ENCODE measurements around the gene CD320.
A peak's percentile ranks its signal among the peaks of the same experiment; 100 is the strongest.
"Not testable (repeated sequence)": the region's sequence is repeated elsewhere in the genome, so short reads cannot be mapped to it uniquely, and the experiment has no call there.

Gene CD320

DNA sequence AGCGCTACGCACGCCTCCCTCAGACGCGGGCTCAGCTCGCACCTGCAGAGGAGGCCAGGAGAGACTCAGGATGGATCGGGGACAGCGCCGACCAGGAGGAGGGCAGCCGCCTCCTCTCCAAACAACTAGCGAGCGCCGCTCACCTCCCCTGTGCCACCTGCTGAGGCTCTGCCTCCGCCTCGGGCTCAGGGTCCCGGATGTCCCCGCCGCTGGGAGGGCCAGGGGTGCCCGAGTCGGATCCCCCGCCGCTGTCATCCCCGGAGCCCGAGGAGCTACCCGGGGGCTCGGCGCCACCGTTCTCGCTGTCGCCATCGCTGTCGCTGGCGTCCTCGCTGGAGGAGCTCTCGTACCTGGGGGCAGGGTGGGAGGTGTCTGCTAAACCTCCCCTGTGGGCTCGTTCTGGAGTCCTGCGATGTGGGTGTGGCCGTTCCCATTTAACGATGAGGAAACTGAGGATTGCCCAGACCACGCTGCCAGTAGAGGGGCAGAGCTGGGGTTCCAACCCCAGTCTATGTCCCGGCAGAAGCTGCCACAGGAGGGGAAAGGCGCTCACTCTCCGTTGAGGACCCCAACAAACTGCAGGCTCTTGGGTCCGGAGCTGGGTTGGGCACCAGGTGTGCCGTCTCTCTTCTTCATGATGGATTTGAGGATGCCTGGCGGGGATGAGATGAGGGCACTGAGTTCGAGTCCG, 25.8 kb upstream of the CD320 start:
- DNase-seq (ENCODE audit: low read depth, low spot score), result no peak

DNA sequence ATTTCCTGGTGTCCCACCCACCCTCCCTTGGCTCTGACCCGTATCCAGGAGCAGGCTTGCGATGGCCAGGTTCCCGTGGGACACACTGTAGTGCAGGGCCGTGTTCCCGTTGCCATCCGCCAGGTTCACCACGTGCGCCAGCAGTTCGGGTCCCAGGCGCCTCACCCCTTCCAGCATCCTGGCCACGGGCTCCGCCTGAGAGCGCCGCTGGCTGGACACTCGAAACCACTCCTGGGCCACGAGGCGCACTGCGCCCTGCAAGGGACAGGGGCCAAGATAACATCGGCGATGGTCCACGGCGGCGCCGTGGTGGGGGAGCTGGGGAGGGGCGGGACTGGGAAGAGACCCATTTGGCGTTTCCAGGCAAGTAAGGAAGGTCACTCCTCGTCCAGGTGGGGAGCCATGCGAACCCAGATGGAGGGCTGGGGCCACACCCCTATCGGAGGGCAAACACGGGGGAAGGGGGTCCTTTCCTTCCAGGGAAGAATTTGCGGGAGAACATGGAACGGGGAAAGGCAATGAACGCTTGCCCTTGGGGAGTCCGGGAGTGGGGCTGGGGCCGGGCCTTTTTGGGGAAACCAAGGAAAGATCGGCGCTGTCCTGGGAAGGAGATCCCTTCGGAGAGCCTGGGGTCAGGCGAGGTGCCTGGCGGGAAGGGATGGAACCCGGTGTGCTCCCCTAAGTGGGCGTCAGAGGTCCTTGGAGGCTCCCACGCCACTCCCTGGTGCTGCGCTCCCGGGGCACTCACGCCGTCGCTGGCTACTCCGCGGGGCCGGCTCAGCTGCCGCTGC, 25.0 kb upstream of the CD320 start:
- DNase-seq (ENCODE audit: low read depth, low spot score), result no peak

GRCh38 chr19:8331263-8331845, 23.2 kb upstream of the CD320 start:
- DNase-seq (ENCODE audit: low read depth, low spot score), result no peak

- DNase-seq (ENCODE audit: low read depth, low spot score), result no peak
Observed at GRCh38 chr19:8329996-8330395, 21.8 kb upstream of the CD320 start.

DNA sequence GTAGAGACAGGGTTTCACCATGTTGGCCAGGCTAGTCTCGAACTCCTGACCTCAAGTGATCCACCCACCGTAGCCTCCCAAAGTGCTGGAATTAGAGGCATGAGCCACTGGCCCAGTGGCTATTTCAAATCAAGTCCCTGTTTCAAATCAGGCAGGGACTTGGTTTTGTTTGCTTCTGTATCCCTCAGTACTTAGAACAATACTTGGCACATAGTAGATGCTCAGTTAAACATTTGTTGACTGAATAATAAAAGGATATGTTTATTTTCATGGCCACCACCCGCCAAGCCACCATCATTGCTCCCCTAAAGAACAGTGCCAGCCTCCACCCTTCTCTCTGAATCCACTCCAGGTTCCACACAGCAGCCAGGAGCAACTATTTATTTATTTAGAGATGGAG, 17.3 kb upstream of the CD320 start:
- DNase-seq (ENCODE audit: low read depth, low spot score), result no peak

DNA sequence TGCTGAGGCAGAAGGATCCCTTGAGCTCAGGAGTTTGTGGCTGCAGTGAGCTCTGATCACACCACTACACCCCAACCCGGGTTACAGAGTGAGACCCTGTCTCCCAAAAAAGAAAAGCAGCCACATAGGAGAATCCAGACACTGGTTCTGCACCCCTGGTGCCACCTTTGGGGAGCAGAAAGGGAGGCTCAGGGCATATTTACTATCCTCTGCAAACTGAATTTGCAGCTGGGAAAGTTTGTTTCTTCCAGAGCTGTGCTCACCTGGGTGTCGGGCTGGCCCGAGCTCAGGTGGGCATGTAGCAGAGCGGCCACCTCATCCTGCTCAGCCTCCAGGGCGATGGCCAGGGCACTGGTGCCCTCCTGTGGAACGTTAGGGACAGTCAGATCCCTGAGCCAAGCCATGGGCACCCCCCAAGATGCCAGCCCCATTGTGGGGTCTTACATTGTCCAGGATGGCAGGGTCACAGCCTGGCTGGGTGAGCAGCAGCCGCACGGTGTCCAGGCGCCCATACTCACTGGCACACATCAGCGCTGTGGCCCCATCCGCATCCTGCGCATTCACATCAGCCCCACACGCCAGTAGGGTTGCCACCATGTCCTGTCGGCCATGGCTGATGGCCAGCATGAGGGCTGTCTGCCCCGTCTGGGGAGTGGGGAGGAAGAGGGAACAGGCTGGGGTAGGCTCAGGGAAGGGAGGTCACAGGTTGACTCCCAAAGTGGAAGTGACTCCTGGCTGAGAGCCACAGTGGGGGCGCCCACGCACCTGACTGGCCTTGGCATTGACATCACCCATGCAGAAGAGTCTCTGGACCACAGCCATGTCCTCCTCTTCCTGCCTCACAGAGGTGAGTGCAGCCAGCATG, 16.3 kb upstream of the CD320 start:
- DNase-seq (ENCODE audit: low read depth, low spot score), result no peak

DNA sequence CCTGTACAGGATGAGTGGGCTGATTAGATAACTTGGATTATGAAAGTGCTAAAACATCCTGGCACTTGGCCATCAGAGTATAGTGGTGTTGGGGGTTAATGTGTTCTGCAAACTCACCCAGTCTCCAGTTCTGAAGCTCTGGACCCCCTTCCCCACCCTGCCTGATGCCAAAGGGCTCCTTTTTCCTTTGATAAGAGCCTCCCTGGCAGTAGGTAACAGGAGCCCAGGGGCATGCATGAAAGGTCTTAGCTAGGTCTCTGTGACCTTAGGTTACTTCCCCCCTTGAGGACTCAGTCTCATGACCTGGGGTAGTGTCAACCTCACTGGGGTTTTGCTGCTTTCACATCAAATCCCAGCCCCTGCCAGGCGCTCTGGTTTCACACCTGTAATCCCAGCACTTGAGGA, 15.6 kb upstream of the CD320 start:
- DNase-seq (ENCODE audit: low read depth, low spot score), result no peak

- DNase-seq (ENCODE audit: low read depth, low spot score), result no peak
Observed at GRCh38 chr19:8322638-8322997, 14.5 kb upstream of the CD320 start.

DNA sequence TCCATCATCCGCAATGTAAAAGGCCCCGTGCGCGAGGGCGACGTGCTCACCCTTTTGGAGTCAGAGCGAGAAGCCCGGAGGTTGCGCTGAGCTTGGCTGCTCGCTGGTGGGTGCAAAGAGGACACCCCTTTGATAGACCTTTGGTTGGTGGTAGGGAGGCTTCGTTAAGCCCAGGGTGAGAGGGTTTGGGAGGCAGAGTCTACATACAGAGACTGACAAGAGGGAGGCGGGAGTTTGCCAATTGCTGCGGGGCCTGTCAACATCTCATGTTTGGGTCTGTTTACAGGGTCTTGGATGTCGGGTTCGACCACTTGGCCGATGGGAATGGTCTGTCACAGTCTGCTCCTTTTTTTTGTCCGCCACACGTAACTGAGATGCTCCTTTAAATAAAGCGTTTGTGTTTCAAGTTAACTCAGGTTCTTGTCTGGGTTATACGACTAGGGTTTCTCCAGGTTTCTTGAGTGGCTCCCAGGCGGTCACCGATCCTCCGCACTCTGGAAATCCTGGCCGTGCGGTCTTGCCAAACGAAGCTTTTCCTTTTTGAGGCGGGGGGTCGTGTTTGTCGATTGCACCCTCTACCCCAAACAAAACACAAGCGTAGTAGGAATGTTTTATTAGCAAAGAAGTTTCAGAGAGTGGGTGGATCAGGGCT, 14.0 kb upstream of the CD320 start:
- no peak for DNase-seq (ENCODE audit: low read depth, low spot score)

DNA sequence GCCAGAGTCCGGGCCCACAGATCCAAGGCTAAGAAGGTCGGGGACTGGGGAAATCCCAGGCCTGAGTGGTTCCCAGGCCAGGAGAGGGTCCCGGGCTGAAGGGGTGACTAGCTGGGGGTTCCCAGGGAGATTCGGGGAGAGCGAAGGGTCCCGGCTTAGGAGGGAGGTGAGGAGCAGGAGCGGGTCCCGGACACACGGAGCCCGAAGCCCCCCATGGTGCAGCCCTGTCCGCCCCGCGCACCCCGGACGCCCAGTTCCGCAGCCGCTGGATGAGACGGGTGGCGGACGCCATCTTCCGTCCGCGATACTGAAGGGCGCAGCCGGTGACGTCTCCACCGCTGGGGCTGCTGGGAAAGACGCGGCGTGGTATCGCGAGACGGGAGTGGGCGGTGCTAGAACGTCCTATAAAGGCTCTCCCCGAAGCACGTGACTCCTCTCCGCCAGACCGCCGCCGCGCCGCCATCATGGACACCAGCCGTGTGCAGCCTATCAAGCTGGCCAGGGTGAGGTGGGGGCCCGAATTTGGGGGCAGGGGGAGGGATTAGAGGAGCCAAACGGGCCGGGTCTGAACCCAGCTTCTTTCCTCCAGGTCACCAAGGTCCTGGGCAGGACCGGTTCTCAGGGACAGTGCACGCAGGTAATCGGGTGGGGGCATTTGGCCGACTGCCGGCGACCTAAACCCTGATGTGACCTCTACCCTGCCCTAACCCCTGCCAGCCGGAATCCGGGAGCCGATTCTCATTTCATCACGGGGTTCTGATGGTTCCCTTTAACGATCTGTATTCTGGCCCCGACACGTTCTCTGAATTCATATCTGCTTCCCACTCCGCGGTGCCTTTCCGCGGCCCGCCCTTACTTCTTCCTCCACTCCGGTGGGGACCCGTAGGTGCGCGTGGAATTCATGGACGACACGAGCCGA, 13.2 kb upstream of the CD320 start, which contains the start of the genes NDUFA7 and RPS28:
NDUFA7 (minus strand) TSS at position 309 of the 919 bp plus-strand sequence; CDS start at position 292, 17 bp downstream.
RPS28 (plus strand) TSS at position 430 of the 919 bp plus-strand sequence; CDS start at position 465, 35 bp downstream.
- DNase-seq (ENCODE audit: low read depth, low spot score), result peak; percentile 90

DNA sequence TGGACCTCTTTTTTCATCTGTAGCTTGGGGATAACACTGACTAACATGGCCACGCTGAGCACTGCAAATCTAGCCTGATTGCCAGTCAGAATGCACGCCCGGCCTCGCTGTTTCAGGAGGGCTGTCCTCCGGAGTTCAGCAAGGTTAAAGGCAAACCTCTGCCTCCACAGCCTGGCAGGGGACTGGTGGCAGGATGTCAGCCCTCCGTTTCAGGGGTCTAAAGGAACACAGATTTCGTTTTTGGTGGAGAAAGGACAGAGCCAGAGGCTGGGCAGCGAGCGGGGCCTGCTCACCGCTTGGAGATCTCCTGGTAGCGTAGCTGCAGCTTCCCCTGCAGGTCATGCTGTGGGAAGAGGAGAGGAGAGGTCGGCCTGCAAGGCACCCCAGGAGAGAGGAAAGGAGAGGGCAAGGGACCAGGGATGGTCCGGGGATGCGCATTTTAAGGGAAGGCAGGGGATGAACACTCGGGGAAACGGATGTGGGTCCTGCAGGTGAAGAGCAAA, 12.5 kb upstream of the CD320 start:
- no peak for DNase-seq (ENCODE audit: low read depth, low spot score)

DNA sequence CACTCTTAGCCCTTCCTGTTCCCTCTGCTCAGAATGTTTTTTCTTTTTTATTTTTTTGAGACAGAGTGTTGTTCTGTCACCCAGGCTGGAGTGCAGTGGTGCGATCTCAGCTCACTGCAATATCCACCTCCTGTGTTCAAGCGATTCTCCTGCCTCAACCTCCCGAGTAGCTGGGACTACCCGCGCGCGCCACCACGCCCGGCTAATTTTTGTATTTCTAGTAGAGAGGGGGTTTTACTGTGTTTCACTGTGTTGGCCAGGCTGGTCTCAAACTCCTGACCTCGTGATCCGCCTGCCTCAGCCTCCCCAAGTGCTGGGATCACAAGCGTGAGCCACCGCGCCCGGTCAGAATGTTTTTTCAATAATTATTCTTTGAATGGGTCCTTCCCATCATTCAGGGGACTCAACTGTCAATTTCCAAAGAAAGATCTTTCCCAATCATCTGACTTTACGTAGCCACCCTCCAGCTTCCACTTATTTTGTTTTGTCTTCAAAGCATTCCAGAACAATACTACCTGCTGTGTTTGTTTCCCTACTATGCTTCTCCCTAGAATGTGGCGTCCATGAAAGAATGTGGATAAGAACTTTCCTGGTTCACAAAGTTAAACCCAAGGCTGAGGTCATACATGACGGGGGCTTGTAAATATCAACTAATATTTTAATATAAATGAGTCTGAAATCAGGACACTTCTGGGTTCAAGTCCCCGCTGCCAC, 11.8 kb upstream of the CD320 start:
- DNase-seq (ENCODE audit: low read depth, low spot score), result no peak

DNA sequence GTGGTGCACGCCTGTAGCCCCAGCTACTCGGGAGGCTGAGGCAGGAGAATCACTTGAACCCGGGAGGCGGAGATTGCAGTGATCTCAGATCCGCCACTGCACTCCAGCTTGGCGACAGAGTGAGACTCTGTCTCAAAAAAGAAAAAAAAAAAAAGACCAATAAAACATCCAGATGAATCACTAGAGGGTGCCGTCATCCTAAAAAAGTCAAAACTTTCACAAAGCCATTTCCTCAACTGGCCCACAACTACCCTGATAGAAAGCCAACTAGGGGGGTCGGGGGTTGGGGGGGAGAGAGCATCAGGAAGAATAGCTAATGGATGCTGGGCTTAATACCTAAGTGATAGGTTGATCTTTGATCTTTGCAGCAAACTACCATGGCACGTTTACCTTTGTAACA, 10.7 kb upstream of the CD320 start:
- DNase-seq (ENCODE audit: low read depth, low spot score), result not testable (repeated sequence)

DNA sequence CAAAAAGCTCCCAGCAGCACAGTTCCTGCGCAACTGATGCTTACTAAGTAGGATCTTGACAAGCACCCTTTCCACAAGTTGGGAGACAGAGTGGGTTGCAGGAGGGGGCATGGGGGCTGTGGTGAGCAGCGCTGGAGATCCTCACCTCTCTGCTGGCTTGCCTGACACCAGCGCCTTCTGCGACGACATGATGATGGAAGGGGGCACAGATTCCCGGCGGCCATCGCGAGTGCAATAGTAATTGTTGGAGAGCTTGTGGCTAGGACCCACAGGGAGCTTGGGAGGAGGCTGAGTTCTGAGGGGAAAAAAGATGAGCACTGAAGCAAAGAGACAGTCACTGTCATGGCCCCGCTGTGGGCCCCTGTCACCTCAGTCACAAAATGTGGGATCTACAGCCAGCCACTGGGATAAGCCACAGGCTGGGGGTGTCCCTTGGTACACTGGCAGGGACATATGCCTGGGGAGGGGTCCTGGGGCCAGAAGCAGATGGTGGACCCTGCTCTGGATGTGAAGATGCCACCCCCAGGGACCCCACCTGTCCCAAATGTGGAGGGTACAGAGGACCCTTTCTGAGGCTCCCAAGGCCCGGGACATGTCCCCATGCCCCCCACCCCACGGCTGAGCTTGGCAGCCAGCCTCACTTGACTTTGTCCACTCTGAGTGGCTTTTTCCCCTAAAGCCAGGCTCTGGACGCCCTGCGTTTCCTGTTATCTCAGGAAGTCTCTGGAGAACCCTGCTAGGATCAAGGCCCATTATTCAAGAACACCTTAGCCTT, 8.4 kb upstream of the CD320 start:
- no peak for DNase-seq (ENCODE audit: low read depth, low spot score)

- DNase-seq (ENCODE audit: low read depth, low spot score), result not testable (repeated sequence)
Observed at GRCh38 chr19:8314981-8315640, 7.0 kb upstream of the CD320 start.

DNA sequence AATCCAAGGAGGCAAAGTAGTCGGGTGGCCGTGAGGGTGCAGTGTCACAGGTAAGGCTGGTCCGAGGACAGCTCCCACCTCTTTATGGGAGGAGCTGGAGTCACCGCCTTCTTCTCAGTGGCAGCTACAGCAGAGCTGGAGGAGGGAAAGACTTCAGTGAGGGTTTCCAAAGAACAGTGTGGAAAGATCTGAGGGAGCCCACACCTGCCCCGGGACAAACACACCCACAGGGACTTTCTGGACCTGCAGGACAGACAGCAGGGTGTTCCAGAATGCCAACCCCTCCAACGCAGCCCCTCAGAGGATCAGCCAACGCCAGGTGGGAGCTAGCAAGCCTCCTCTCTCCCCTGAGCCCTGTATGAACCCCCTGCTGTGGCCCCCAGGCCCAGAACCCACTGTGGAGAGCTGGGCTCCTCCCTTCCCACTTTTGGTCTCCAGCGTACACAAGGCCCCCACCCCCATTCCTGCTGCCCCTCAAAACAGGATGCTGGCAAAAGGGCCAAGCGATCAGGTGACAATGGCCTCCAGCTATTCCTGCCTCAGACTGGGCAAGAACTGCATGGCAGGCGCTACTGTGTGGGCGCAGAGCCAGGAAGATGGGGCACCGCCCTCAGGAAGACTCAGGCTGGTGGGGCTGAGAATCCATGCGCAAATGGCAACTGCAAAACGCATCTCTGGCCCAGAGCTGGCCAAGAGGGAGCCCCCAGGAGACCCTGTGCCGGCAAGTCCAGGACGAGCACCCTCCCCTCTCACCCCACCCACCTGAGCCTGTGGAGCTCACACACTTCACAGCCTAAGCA, 3.5 kb upstream of the CD320 start:
- DNase-seq (ENCODE audit: low read depth, low spot score), result no peak

Data from brain pericyte (primary cell).